ENCODE data around the gene DYRK1B.

Gene DYRK1B

DNA sequence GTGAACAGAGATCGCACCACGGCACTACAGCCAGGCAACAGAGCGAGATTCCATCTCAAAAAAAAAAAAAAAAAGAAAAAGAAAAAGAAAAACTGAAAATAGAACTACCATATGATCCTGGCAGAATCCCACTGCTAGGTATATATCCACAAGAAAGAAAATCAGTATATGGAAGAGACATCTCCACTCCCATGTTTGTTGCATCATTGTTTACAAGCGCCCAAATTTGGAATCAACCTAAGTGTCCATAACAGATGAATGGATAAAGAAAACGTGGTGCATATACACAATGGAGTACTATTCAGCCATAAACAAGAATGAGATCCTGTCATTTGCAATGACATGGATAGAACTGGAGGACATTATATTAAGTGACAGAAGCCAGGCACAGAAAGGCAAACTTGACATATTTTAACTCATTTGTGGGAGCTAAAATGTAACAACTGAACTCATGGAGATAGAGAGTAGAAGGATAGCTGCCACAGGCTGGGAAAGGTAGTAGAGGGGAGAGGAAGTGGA, 26.1 kb downstream of the DYRK1B start:
- no peak for DNase-seq

- peak; percentile 13 for DNase-seq
Measured at GRCh38 chr19:39805104-39805503, 28.9 kb downstream of the DYRK1B start.

DNA sequence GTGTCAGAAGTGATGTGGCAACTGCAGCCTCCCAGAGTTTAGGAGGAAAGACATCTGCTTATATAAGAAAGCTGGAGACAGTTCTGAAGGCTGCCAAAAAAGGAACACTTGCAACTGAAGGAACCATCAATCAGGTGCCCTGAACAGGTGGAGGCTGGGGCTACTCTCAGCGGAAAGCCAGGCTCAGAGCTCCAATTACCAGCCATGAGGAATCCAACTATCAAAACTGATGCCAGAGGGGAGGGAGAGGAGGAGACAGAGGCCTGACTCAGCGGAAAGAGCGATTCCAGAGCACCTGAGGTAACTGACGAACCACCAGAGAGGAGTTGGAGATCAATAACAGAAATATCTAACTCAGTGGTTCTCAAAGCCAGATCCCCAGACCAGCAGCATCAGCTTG, 31.0 kb downstream of the DYRK1B start:
- DNase-seq: no peak

GRCh38 chr19:39797083-39797482, 36.9 kb downstream of the DYRK1B start:
- no peak for DNase-seq

- DNase-seq: no peak
Measured at GRCh38 chr19:39796000-39796498, 37.9 kb downstream of the DYRK1B start.

DNA sequence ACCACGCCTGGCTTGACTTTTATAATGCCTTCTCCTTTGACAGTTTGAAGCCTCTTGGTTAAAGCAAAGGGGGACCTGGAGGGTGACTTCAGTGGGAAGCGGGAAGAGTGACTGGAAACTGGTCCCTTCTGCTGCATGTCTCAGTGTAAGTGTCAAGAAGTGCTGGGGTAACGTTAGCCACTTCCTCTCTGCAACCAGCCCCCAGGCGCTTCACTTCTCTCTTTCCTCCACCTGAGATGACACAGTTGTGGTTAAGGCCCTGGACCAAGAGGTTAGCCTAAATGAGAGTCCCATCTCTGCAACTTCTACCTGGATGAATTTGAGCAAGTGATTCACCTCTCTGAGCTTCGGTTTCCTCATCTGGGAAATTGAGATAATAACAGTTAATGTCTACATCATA, 39.0 kb downstream of the DYRK1B start:
- DNase-seq: peak; percentile 7

DNA sequence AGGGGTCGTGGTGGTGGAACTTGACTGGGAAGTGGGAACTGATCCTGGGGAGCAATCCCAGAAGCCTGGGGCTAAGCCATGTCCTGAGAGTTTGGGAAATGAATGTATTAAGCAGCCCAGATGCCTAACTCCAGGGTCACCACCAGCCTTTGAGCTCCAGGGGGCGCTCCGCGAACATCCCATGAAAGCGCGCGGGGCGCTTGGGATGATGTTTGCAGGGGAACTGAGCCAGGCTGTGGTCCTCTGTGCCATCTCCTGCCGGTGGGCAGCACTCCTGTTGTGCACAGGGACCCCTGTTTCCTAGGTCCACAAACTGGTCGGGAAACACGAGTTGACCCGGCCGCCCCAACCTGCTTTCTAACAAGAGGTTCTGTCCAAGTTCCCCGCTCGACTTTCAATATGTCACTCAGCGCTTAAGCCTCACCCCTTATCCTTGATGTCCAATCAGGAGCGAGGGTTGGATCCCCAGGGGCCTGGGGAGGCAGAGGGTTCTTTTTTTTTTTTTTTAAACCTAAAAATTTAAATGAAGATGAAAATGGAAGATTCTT, 40.9 kb downstream of the DYRK1B start:
- peak; percentile 84 for DNase-seq

- no peak for DNase-seq
Measured at GRCh38 chr19:39788244-39788643, 45.7 kb downstream of the DYRK1B start.

GRCh38 chr19:39780894-39781293, 53.1 kb downstream of the DYRK1B start:
- DNase-seq: no peak

- no peak for DNase-seq
Measured at GRCh38 chr19:39778763-39779162, 55.2 kb downstream of the DYRK1B start, which contains the start of gene LEUTX. Gene LEUTX (plus strand): TSS chr19:39778854. CDS start chr19:39778921, 67 bp downstream.
